Inferior parietal cortex (tissue), 1 donor: Measurements from ENCODE around the gene BCL11B.
"Not testable (repeated sequence)": the region's sequence is repeated elsewhere in the genome, so short reads cannot be mapped to it uniquely, and the experiment has no call there.

Experiments
- DNase-seq: peaks from one replicate; pipeline ENCODE4 v3.0.0-alpha.2; 2016; ENCODE audit errors: extremely low spot score

The BCL11B gene

GRCh38 chr14:99240627-99241324 is 31.2 kb downstream of the BCL11B start:
- DNase-seq: no peak

DNA sequence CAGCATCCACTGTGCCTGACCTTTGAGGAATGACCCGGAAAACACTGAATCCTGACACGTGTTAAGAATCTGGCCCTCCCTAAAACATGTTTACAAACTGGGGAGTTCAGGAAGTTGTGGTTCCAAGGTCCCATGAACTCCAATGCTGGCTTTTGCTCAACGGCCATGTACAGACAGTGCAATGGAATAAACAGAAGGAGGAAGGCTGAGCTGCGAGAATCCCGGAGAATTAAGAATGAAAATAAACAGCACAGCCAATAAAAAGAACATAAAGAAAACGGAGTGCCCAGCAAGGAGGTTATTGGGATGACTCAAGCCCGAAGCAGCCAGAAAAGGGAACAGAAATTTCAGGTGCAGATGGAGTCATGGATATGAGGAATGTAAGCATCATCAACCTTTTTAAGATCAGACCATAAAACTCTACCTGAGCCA is 32.3 kb downstream of the BCL11B start:
- no peak for DNase-seq

- no peak for DNase-seq
Measured at GRCh38 chr14:99238216-99238615, 33.8 kb downstream of the BCL11B start.

GRCh38 chr14:99237288-99237687 is 34.7 kb downstream of the BCL11B start:
- no peak for DNase-seq

- no peak for DNase-seq
Measured at GRCh38 chr14:99236386-99237138, 35.4 kb downstream of the BCL11B start.

DNA sequence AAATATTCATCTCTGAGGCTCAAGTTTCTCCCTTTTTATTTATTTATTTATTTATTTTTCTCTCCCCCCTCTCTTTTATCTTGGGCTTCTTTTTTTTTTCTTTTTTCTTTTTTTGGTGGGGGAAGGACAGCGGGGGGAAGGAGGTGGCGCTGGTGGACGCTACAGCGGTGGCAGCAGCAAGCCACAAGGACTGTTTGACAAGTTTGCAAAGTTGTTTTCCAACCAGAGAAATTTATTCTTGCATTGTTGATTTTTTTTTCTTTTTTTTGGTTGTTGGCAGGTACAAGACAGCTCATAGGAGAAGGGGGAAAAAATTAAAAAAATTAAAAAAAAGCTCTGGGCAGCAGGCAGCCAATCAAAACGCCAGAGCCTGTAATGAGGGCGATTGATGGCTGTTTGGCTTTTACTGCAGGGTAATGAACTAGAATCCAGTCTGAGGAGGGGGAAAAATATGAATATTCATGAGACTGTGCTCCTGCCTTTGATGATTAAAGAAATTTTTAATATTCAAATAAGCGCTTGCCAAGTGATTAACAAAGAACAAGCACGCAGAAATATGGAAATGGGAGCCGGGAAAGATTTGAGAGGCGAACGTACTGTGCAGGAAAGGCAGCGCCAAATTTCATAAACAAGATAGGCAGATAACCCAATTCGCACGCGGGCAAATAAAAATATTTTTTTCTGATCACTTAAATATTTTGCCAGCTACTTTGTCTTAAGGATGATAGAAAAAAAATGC is 36.2 kb downstream of the BCL11B start:
- no peak for DNase-seq

DNA sequence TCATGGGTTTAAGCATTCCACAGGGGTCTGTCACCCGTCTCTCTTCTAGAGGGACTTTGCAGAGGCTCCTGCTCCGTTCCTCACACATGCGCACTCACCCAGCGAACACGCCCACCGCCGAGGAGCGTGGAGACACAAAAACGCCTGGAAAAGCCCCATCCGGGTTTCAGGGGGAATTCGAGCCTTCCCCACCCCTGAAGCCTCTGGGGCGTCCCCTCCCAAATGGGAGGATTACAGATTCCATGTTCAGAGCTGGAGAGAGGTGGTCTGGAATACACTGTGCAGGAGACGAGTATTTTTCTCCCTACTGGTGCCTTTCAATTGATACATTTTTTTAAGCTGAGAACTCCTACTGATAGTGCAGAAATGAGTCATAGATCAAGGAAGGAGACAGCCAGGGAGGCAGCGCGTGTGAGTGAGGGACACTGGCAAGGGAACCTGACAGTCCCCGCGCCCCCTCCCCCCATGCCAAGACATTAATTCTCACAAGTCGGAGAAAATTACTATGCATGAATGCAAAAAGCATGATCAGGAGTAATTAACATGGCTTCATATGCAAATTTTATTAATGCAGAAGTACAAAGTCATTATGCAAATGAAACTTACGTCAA is 36.9 kb downstream of the BCL11B start:
- no peak for DNase-seq

GRCh38 chr14:99234355-99234754 is 37.6 kb downstream of the BCL11B start:
- no peak for DNase-seq

DNA sequence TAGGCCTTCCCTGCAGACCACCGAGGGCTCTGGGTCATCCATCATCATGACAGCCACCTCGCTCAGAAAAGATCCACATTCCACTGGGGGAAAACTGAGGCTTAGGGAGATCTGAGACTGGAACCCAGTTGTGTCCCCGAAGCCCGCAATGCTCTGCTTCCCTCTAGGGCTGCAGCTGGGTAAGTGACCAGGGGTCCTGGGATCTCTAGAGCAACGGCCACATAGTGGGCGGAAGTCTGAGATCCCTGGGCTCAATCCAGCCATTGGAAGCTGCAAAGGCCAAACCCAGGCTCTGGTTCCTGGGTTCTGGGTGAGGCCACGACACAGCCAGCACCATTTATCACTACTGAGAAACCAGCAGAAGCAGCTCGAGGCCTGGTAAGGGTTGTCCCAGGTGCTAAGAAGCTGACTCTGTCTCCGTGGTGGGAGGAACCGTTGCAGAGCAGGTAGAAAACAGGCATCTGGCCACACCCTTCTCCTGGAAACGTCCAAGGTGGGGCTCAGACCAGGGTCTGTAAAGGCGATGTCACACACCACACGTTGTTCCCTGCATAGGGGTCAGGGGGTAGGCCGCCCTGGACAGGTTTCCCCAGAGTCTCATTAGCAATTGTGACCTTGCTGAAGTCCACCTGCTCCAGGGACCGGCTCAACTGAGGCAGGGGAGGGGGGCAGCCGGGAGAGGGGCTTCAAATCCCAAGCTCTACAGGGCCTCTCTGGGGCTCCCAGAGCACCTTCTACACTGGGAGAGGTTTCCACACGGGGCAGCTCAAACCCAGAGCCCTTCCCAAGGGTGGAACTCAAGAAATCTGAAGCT is 38.6 kb downstream of the BCL11B start:
- no peak for DNase-seq

- no peak for DNase-seq
Measured at GRCh38 chr14:99232714-99233214, 39.2 kb downstream of the BCL11B start.

- no peak for DNase-seq
Measured at GRCh38 chr14:99231850-99232713, 39.9 kb downstream of the BCL11B start.

DNA sequence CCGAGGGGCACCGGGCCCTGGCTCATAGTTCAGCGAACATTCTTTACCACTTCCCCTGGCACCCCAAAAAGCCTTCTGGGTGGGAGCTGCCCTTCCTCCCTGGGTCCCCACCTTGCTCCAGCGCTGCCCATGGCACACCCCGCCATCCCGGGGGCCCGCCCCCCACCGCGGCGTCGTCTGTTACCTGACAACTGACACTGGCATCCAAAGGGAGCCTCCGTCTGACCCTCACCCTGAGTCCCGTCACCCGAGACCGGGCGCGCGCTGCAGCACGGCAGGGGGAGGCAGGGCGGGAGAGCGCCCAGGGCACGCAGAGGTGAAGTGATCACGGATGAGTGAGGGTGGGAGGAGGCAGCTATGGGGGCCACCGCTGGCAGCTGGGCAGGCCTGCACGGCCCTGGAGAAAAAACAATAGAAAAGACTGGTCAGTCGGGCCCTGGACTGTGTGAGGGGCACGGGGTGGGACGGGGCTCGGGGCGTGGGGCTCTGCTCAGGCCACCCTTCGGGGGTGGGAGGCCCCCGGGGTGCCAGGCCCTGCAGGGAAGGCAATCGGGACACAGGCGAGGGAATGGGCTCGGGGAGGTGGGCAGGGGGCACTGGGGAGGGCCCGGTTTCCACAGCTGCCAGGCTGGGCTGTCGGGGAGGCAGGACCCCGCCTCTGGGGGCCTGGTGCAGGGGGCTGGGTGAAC is 40.7 kb downstream of the BCL11B start:
- DNase-seq: no peak

DNA sequence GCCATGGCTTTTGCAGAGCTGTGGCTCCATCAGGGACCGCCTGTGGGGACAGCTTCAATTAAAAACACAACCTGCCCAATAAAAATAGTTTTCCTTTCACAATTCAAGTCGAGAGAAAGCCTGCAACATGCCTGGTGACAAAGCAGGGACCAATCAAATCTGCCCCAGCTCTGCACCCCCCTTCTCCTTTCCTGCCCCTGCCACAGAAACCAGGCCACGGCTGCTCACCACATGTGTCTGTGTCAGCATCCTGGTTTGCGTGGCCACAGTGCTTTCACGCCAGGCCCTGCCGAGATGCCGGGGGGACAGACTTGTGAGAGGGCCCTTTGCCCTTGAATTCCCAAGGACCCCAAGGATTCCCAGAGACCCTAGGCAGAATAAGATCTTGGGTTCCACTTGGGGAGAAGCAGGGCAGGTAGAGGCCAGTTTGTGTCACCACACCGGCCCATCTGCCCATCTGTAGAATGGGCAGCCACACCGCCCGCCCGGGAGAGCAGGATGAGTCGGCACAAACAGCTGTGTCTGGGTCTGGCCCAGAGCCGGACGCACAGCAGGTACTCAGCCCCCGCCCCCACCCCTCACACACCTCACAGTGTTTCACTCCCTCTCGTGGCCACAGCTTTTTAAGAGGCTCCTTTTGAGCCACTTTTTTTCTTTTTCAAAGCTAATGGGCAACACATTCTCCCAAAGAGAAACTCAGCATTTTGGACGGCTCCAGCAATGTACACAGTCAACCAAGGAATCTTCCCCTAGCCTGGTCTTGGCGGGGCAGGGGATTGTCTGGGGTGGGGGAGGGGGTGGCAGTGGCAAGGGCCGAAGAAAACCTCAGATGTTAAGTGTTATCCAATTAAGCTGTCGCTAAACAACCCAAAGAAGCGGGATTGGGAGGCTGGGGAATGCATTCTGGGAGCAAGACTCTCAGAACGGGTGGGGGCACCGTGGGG is 41.5 kb downstream of the BCL11B start:
- no peak for DNase-seq

DNA sequence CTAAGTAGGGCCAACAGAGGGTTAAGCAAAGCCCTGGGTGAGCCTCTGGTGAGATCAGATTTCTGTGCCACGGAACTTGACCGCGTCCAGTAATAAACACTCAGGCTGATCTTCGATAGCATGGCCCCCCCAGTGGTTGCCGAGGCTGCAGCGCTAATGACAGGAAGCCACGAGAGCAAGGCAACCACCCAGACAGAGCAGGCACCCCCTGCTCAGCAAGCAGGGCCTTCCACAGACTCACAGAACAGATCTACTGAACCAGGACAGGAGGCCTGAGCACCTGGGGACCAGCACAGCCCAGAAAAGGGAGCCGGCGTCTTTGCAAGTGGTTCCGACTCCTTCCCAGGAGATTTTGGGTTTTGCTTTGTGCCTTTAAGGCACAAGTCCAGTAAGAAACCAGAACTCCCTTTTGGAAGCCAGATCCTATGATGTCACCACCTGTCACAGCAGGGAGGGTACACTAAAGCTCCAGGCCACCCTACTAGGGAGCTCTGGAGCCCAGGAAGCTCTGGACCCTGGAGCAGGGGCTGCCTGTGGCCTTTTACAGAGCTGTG is 42.3 kb downstream of the BCL11B start:
- DNase-seq: no peak

- not testable (repeated sequence) for DNase-seq
Measured at GRCh38 chr14:99228760-99229159, 43.2 kb downstream of the BCL11B start.

GRCh38 chr14:99226687-99227086 is 45.3 kb downstream of the BCL11B start:
- no peak for DNase-seq

GRCh38 chr14:99225436-99226203 is 46.4 kb downstream of the BCL11B start:
- DNase-seq: no peak
